ENCODE data around the gene HOXC13. TPM values are rescaled to one million over a fixed set of nuclear protein-coding genes. Genes with fewer than 3 reads are reported as not detected.
A peak's percentile ranks its signal among the peaks of the same experiment; 100 is the strongest.

Gene HOXC13
- total RNA-seq, 2 donors from 2014 or later: not detected

DNA sequence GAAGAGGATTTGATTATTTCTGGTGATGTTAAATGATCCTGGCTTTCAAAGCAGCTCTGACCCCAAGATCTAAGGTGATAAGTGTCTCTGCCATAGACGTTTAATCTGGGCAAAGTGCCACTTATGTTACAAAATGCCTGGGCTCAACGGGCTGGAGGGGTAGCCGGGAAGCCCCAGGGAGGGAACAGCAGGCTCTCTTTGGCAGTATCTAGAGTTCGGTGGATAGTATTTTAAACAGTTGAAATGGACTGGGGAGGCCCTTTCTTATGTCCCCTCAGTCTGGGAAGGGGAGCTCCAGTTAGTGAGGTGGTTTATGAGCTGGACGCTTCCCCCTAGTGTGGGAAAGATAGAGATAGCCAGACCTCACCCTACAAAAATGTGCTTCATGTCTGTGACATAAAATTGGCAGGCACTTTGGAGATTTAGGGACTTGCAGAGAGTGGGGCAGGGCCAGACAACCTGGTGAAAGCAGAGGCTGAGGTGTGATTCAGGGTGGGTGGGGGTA, 28.8 kb downstream of the HOXC13 start:
- Mint-ChIP-seq H3K27ac (no peak overlapping the region), H3K9me3 (no peaks in the 10 kb centered on the region), H3K4me3 (no peak overlapping the region), H3K27me3 (peaks cover 85% of the 10 kb centered on the region), H3K4me1 (peaks cover 15% of the 10 kb centered on the region), H3K36me3 (ENCODE audit: low read depth) (peaks cover 13% of the 10 kb centered on the region)
- no peak for ATAC-seq (replicated peaks)

DNA sequence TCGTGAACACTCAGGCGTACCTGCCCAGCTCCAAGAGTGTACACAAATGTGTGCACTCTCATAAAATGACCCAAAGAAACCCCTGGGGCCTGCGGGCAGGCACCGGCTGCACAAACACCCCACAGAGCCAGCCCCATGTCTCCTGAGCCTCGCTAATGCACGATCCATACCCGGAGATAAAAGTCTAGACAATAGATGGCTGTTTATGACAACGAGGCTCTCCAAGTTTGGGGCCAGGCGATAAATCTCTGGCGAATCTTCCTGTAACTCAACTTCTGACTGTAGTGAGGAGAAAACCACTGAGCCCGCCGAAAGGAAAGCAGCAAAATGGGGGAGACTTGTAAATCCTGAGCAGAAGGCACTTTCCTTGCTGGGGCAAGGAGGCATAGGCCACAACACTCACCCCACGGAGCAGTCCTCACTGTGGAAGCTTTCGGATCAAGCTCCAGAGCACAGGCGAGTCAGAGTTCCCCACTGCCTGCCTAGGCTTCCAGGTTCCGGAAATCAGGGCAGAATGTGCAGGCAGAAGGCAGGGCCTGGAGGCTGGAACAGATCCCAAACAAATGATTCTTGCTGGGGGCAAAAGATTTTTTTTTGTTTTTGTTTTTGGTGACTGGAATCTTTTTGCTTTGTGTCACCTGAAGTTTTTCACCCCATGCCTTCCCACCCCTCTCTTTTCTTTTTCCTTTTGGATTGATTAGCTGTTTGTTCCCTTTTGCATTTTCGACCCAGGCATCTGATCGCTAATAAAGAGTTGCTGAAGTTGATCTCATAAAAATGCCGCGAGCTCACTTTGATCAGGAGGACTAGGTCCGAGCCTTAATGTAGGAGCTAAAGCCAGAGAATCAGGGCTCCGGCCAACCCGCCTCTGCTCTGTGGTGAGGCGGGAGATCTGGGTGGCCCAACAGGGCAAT, 29.8 kb downstream of the HOXC13 start:
- H3K27ac Mint-ChIP-seq: no peak overlapping the region
- no peaks in the 10 kb centered on the region for H3K9me3 Mint-ChIP-seq
- H3K36me3 Mint-ChIP-seq (ENCODE audit: low read depth): peaks cover 22% of the 10 kb centered on the region
- H3K4me1 Mint-ChIP-seq: peaks cover 21% of the 10 kb centered on the region
- peaks cover 87% of the 10 kb centered on the region for H3K27me3 Mint-ChIP-seq
- no peak overlapping the region for H3K4me3 Mint-ChIP-seq
- no peak for ATAC-seq (replicated peaks)

DNA sequence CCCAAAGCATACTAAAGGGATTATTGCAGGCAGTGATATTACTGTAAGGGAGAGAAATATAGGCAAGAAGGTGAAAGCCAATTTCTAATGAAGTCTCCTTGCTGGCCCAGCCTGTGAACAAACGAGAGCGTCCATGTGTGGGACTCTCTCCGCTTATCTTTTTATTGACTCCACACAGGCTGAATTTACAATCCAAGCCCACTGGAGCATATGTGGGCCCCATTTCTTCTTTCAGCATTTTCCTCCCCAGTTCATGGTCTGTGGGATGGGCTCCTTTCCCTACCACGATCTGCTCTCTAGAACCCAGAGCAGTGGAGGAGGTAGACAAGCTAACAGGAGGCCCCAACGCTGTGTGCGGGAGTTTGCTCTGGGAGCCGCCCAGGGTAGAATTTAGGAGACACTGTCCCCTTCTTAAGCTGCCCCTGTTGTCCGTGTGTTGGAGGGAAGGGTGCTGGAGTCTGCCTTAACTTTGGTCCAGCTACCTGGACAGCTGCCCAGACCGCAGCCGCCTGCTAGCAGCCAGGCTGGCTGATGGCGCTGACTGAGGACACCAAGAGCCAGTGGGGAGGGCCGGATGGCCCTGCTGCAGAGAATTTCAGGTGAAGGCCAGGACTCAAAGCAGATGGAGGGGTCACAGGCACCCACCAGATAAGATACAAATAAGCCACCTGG, 31.1 kb downstream of the HOXC13 start:
- Mint-ChIP-seq H3K27ac (no peak overlapping the region), H3K4me1 (peaks cover 13% of the 10 kb centered on the region), H3K9me3 (no peaks in the 10 kb centered on the region), H3K36me3 (ENCODE audit: low read depth) (peaks cover 14% of the 10 kb centered on the region), H3K27me3 (peaks cover 76% of the 10 kb centered on the region), H3K4me3 (no peak overlapping the region)
- no peak for ATAC-seq (replicated peaks)

DNA sequence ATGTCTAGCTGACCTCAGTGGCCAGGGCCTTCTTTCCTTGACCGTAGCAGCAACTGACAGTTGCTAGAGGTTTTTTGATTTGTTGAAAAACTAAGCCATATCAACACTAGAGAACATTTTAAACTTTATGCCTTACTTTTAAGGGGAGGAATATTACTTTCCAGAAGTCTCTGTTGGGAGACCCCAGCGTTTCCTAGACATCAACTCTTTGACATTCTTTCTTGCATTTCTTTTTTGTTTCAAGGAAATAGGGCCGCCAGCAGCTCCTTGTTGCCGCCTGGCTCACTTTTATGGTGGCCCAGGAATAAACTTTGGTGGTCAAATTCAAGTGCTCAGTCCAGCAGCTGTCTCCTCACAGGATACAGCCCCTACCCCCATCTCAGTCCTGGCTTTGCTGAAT, 31.8 kb downstream of the HOXC13 start:
- H3K9me3 Mint-ChIP-seq: no peaks in the 10 kb centered on the region
- H3K4me1 Mint-ChIP-seq: peaks cover 9% of the 10 kb centered on the region
- H3K27ac Mint-ChIP-seq: no peak overlapping the region
- peaks cover 73% of the 10 kb centered on the region for H3K27me3 Mint-ChIP-seq
- no peak for ATAC-seq (replicated peaks)
- H3K36me3 Mint-ChIP-seq (ENCODE audit: low read depth): peaks cover 12% of the 10 kb centered on the region
- no peak overlapping the region for H3K4me3 Mint-ChIP-seq

DNA sequence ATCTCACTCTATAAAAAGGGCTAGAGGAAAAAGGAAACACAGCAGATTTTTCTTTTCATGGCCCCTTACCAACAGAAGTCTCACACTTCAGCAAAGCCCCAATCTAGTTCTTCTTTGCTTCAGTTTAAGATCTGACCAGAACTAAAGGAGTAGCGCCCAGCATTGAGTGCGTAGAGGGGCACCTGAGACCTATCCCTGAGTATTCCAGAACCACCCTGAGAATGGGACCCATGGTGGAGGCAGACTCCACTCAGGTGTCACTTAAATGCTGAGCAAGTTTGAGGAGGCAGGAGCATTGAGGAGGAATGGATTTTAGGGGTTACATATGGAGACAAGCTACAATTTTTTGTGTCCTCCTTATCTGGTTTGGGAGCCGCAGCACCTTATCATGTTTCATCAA, 32.5 kb downstream of the HOXC13 start:
- Mint-ChIP-seq H3K4me1 (peaks cover 6% of the 10 kb centered on the region), H3K9me3 (no peaks in the 10 kb centered on the region), H3K4me3 (no peak overlapping the region), H3K36me3 (ENCODE audit: low read depth) (peaks cover 9% of the 10 kb centered on the region), H3K27ac (no peak overlapping the region), H3K27me3 (peaks cover 75% of the 10 kb centered on the region)
- ATAC-seq (replicated peaks): no peak

DNA sequence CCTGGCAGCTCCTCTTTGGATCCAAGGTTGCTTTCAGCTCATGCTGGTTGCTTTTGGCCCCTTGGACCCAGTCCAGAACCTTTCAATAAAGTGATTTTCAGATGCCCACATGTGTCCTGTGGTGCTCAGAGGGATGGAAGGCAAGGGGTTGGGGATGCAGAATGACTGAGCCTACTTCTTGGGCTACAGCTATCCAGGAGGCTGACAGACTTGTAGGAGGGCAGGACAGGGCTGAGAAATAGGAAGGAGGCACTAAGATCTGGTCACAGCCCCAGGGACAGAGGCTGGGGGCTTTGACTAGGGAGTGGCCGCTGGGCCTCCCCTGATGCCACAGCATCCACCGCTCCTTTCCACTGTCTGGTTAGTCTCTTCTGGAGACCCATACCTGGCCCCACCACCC, 33.1 kb downstream of the HOXC13 start:
- Mint-ChIP-seq H3K27me3 (peaks cover 74% of the 10 kb centered on the region), H3K36me3 (ENCODE audit: low read depth) (peaks cover 9% of the 10 kb centered on the region), H3K9me3 (no peaks in the 10 kb centered on the region), H3K4me1 (peaks cover 6% of the 10 kb centered on the region), H3K4me3 (no peak overlapping the region), H3K27ac (no peak overlapping the region)
- no peak for ATAC-seq (replicated peaks)

DNA sequence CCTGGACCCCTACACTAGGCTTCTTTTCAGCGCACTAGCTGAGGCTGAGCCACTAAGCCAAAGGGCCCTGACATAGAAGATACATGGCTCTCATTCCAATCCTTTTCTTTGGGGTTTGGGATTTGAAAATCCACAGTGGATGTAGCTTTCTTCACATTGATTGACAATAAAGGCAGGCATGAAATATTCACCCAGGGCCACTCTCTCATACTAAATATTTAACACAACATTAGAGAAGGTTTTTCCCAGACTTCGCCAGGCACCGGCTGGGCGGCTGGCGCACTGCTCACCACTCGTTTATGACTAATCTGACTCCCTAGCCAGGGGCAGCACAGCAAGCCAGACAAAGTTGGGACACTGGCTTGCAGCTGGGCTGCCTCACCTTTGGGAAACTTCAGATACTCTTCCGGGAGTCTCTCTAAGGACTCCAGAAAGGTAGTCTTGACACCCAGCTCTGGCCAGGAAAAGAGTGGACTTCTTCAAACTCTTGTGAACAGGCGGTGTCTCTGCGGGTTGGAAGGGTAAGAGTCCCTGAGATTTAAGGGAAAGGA, 33.6 kb downstream of the HOXC13 start:
- H3K4me1 Mint-ChIP-seq: peaks cover 6% of the 10 kb centered on the region
- H3K4me3 Mint-ChIP-seq: no peak overlapping the region
- H3K9me3 Mint-ChIP-seq: no peaks in the 10 kb centered on the region
- H3K27me3 Mint-ChIP-seq: peaks cover 76% of the 10 kb centered on the region
- ATAC-seq (replicated peaks): no peak
- H3K36me3 Mint-ChIP-seq (ENCODE audit: low read depth): peaks cover 9% of the 10 kb centered on the region
- no peak overlapping the region for H3K27ac Mint-ChIP-seq

DNA sequence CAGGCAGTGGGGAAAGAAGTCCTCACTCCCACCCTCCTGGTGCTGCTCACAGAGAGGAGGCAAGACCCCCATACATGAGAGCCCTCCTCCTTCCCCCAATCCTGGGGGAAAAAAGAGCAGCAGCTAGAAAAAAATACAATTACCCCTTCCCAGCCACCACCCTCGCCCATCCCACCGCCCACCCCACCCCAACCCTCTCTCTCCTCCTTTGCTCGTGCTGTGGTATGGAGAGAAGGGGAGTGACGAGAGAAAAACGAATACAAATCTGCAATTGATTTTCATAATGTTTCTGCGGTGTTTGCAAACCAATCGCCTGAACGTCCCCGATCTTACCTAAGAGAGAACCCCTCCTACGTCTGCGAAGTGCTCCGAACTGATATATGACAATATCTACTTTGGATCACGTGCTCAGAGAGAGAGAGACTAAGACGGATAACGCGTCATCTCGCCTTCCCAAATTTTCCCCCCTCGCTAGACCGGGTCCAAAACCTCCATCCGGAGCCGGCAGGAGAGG, 34.1 kb downstream of the HOXC13 start, which contains the start of gene HOXC11:
HOXC11 (plus strand) TSS at position 405 of the 514 bp plus-strand sequence. CDS start 116 bp downstream, outside the sequence.
- Mint-ChIP-seq H3K27me3 (peaks cover 76% of the 10 kb centered on the region), H3K4me3 (peak within 1 kb of the TSS; percentile 48), H3K36me3 (ENCODE audit: low read depth) (peaks cover 9% of the 10 kb centered on the region), H3K4me1 (peaks cover 6% of the 10 kb centered on the region), H3K27ac (no peak within 1 kb of the TSS), H3K9me3 (no peaks in the 10 kb centered on the region)
- ATAC-seq (replicated peaks): no peak

DNA sequence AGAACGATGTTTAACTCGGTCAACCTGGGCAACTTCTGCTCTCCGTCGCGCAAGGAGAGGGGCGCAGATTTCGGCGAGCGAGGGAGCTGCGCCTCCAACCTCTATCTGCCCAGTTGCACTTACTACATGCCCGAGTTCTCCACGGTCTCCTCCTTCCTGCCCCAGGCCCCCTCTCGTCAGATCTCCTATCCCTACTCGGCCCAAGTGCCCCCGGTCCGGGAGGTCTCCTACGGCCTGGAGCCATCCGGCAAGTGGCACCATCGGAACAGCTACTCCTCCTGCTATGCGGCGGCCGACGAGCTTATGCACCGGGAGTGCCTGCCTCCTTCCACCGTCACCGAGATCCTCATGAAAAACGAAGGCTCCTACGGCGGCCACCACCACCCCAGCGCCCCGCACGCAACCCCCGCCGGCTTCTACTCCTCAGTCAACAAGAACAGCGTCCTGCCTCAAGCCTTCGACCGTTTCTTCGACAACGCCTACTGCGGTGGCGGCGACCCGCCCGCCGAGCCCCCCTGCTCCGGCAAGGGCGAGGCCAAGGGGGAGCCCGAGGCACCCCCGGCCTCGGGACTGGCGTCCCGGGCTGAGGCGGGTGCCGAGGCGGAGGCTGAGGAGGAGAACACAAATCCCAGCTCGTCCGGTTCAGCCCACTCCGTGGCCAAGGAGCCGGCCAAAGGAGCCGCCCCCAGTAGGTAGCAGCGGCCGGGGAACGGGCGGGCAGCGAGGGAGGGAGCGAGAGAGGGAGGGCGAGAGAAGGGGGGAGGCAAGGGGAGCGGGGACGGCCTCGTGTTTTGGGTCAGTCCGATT, 34.8 kb downstream of the HOXC13 start:
- no peak for ATAC-seq (replicated peaks)
- H3K9me3 Mint-ChIP-seq: no peaks in the 10 kb centered on the region
- H3K36me3 Mint-ChIP-seq (ENCODE audit: low read depth): peaks cover 9% of the 10 kb centered on the region
- H3K4me3 Mint-ChIP-seq: peak overlapping the region; percentile 48
- no peak overlapping the region for H3K27ac Mint-ChIP-seq
- peaks cover 6% of the 10 kb centered on the region for H3K4me1 Mint-ChIP-seq
- H3K27me3 Mint-ChIP-seq: peaks cover 75% of the 10 kb centered on the region

DNA sequence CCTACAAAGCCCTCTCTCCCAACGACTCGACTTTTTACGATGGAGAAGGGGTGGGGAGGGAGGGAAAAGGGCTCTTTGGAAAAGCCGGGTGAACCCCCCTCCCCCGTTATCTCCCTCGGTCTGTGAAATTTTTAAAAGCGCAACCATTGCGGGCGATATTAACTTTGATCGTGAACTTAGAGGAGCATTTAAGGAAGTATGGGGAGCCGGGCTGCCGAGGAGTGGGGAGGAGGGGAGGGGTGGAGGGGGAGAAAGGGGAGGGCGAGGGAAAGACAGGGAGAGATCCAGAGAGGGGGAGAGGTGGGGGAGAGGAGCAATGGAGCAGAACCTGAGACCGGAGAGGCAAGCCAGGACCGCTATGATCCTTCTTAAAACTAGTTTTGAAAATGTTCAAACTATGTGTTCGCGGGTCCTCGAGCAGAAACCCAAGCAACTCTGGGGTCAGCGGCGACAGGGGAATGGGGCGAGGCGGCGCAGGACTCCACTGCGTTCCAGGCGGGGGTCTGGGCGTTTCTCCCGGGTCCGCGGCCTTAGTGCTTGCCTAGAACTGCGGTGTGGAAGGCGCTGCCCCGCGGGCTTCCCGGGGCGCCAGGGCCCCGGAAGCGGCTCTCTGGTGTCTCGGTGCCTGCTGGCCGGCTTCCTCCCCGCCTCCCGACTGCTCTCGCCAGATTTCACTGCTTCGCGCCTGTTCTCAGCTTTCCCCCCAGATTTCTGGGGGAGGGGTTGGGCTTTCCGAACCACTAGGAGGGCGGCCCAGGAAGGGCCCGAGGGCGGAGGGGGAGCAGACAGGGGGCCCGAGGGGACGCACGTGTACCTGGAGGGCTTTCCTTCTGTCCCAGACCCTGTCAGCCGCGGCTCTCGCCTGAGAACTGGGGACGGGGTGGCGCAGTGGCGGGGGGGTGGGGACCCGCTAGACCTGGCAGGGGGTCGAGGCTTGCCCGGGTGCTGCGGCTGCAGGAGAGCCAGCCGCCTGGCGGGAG, 35.7 kb downstream of the HOXC13 start, which contains the start of gene HOTAIR:
HOTAIR (minus strand) TSS at position 871 of the 980 bp plus-strand sequence.
- peaks cover 76% of the 10 kb centered on the region for H3K27me3 Mint-ChIP-seq
- no peak within 1 kb of the TSS for H3K27ac Mint-ChIP-seq
- no peaks in the 10 kb centered on the region for H3K9me3 Mint-ChIP-seq
- H3K4me3 Mint-ChIP-seq: peak within 1 kb of the TSS; percentile 46
- peaks cover 6% of the 10 kb centered on the region for H3K4me1 Mint-ChIP-seq
- no peak for ATAC-seq (replicated peaks)
- peaks cover 9% of the 10 kb centered on the region for H3K36me3 Mint-ChIP-seq (ENCODE audit: low read depth)

DNA sequence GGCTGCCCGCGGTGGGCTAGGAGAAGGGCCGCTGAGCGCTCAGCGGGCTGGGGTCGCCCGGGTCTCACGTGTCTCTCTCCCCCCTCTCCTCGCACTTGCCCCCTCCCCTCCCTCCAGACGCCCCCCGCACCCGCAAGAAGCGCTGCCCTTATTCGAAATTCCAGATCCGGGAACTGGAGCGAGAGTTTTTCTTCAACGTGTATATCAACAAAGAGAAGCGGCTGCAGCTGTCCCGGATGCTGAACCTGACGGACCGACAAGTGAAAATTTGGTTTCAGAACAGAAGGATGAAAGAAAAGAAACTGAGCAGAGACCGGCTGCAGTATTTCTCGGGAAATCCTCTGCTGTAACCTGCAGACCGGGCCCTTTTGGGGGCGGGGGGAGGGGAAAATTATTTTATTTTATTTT, 36.4 kb downstream of the HOXC13 start:
- Mint-ChIP-seq H3K36me3 (ENCODE audit: low read depth) (peaks cover 10% of the 10 kb centered on the region), H3K4me1 (peaks cover 6% of the 10 kb centered on the region), H3K4me3 (peak overlapping the region; percentile 46), H3K27me3 (peaks cover 77% of the 10 kb centered on the region), H3K9me3 (no peaks in the 10 kb centered on the region), H3K27ac (no peak overlapping the region)
- ATAC-seq (replicated peaks): no peak

DNA sequence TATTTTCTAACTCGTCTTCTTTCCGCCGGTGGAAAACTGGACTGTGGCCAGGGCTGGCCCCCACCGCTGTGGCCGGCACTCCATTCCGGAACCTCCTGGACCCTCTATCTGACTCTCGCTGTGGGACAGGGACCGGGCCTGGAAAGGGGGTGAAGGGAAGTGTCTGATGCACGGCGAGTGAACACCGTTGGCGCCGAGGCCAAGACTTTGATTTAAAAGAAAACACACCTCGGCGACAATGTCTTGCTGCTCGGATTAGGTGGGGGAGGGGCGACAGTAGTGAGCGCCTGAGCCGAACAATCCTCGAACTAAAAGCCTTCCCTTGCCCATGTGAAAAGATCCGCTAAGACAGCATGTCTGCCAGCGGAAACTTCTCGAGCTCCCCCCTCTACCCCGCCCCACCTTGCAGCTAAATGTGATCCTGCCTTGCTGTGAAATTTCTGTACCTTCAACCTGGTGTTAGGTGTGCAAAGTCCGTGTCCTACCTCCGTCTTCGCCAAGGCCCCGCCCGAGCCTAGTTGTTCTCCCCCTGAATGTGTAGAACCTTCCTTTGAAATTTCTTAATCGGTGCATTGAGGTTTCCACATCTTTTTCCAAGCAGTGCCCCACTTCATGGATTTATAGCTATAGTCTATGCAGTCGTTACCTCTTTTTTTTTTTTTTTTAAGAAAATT, 37.0 kb downstream of the HOXC13 start:
- Mint-ChIP-seq H3K27ac (no peak overlapping the region), H3K36me3 (ENCODE audit: low read depth) (peaks cover 15% of the 10 kb centered on the region), H3K4me3 (peak overlapping the region; percentile 46)

More for the DNA sequence above, 37.0 kb downstream of the HOXC13 start:
- Mint-ChIP-seq H3K9me3 (no peaks in the 10 kb centered on the region), H3K4me1 (peaks cover 6% of the 10 kb centered on the region), H3K27me3 (peaks cover 78% of the 10 kb centered on the region)
- no peak for ATAC-seq (replicated peaks)
